IMR-90 (cell line): ENCODE measurements around the gene KIR3DL1.

ENCODE experiments used
- BHLHE40 ChIP-seq: fragments of 150-350 bp; IDR thresholded peaks from 2 replicates; pipeline ENCODE4 v1.6.1; 2016; ENCODE audit warnings: mild to moderate bottlenecking, low read depth, low read length
- CTCF ChIP-seq: conservative IDR thresholded peaks from 2 replicates; pipeline ENCODE4 v1.5.1; 2012; ENCODE audit warnings: mild to moderate bottlenecking, low read depth, low read length, improper control_type of control experiment
- MAFK ChIP-seq: IDR thresholded peaks from 2 replicates; pipeline ENCODE4 v1.6.1; 2012; ENCODE audit warnings: low read depth, low read length, improper control_type of control experiment
- MXI1 ChIP-seq: IDR thresholded peaks from 2 replicates; pipeline ENCODE4 v1.6.1; 2012; ENCODE audit warnings: low read depth, mild to moderate bottlenecking, low read length, moderate library complexity, borderline replicate concordance
- NFE2L2 ChIP-seq: fragments of 150-350 bp; IDR thresholded peaks from 2 replicates; pipeline ENCODE4 v1.6.1; 2016; ENCODE audit warnings: low read depth, mild to moderate bottlenecking, low read length
- POLR2A ChIP-seq: IDR thresholded peaks from 2 replicates; pipeline ENCODE4 v1.6.1; 2012; ENCODE audit warnings: mild to moderate bottlenecking, low read depth, low read length
- RCOR1 ChIP-seq: IDR thresholded peaks from 2 replicates; pipeline ENCODE4 v1.6.1; 2012; ENCODE audit warnings: mild to moderate bottlenecking, low read length, improper control_type of control experiment; ENCODE audit not compliant: insufficient replicate concordance
- USF2 ChIP-seq: fragments of 150-350 bp; IDR thresholded peaks from 2 replicates; pipeline ENCODE4 v1.6.1; 2017; ENCODE audit warnings: mild to moderate bottlenecking, antibody characterized with exemption, low read length, low read depth

GRCh38 chr19:54803410-54803809 lies 12.9 kb upstream of the KIR3DL1 start, which contains the start of gene KIR2DL4:
- TF ChIP-seq RCOR1 = no peak
- TF ChIP-seq MXI1 = no peak
- no peak for TF ChIP-seq POLR2A
- no peak for TF ChIP-seq CTCF
- TF ChIP-seq USF2 = no peak
- TF ChIP-seq NFE2L2 = no peak
- no peak for TF ChIP-seq BHLHE40
- TF ChIP-seq MAFK = no peak
